Liver (tissue), 9 donors: ENCODE data around the gene ACYP2. TPM values are rescaled to one million over a fixed set of nuclear protein-coding genes. Genes with fewer than 3 reads are reported as not detected.

Experiments
- DNase-seq: peaks from one replicate; pipeline ENCODE4 v3.0.0-alpha.2; 2017; ENCODE audit warnings: low spot score
- H3K27ac ChIP-seq, 2 donors: one replicate each; pipeline ENCODE4 v1.7.0; 2013; ENCODE audit warnings: inconsistent platforms in 2 of 2, low read length in 2 of 2, control low read depth in 1 of 2, low read depth in 1 of 2, mild to moderate bottlenecking in 1 of 2
- H3K27me3 ChIP-seq, 4 donors: one replicate each; pipeline versions ENCODE4 v1.6.1 to v1.7.0; 2013; ENCODE audit warnings: low read length in 3 of 4, inconsistent platforms in 1 of 4, mild to moderate bottlenecking in 1 of 4, moderate library complexity in 1 of 4; ENCODE audit not compliant: control insufficient read depth in 4 of 4, insufficient read depth in 4 of 4
- H3K36me3 ChIP-seq, 4 donors: one replicate each; pipeline versions ENCODE4 v1.6.1 to v1.7.0; 2013; ENCODE audit warnings: low read length in 3 of 4, mild to moderate bottlenecking in 3 of 4, low read depth in 1 of 4, moderate library complexity in 1 of 4; ENCODE audit not compliant: control insufficient read depth in 4 of 4, insufficient read depth in 3 of 4
- H3K4me1 ChIP-seq, 4 donors: one replicate each; pipeline versions ENCODE4 v1.6.1 to v1.7.0; 2013; ENCODE audit warnings: low read length in 3 of 4, mild to moderate bottlenecking in 3 of 4, moderate library complexity in 1 of 4; ENCODE audit not compliant: control insufficient read depth in 4 of 4, insufficient read depth in 4 of 4
- H3K4me3 ChIP-seq, 3 donors: one replicate each; pipeline versions ENCODE4 v1.6.1 to v1.7.0; 2013; ENCODE audit warnings: low read length in 3 of 3, control low read depth in 1 of 3, low read depth in 1 of 3, mild to moderate bottlenecking in 1 of 3
- H3K9ac ChIP-seq, 2 donors: one replicate each; pipeline ENCODE4 v1.7.0; 2013; ENCODE audit warnings: low read length in 2 of 2, mild to moderate bottlenecking in 2 of 2, moderate library complexity in 2 of 2, control low read depth in 1 of 2, low read depth in 1 of 2
- H3K9me3 ChIP-seq, 4 donors: one replicate each; pipeline versions ENCODE4 v1.6.1 to v1.7.0; 2013; ENCODE audit warnings: low read length in 3 of 4; ENCODE audit not compliant: control insufficient read depth in 4 of 4
- EGR1 ChIP-seq, 2 donors: IDR thresholded peaks; 2 replicates each; pipeline ENCODE4 v1.6.1; 2016 to 2018; ENCODE audit warnings: antibody characterized with exemption in 2 of 2, low read depth in 2 of 2
- FOXA1 ChIP-seq: IDR thresholded peaks from 2 replicates; pipeline ENCODE4 v1.6.1; 2016; ENCODE audit warnings: antibody characterized with exemption
- FOXA2 ChIP-seq: IDR thresholded peaks from 2 replicates; pipeline ENCODE4 v1.6.1; 2016; ENCODE audit warnings: antibody characterized with exemption
- GABPA ChIP-seq, 2 donors: IDR thresholded peaks in 1 of 2; conservative IDR thresholded peaks in 1 of 2; 2 replicates each; pipeline ENCODE4 v1.6.1; 2016; ENCODE audit warnings: antibody characterized with exemption in 2 of 2, mild to moderate bottlenecking in 1 of 2, moderate library complexity in 1 of 2
- HNF4A ChIP-seq, 2 donors: conservative IDR thresholded peaks; 2 replicates each; pipeline ENCODE4 v1.6.1; 2016; ENCODE audit warnings: antibody characterized with exemption in 2 of 2, mild to moderate bottlenecking in 2 of 2
- HNF4G ChIP-seq: IDR thresholded peaks from 2 replicates; pipeline ENCODE4 v1.6.1; 2016; ENCODE audit warnings: antibody characterized with exemption
- JUND ChIP-seq, 2 donors: IDR thresholded peaks; 2 replicates each; pipeline ENCODE4 v1.6.1; 2016; ENCODE audit warnings: antibody characterized with exemption in 2 of 2
- NR2F2 ChIP-seq: IDR thresholded peaks from 2 replicates; pipeline ENCODE4 v1.6.1; 2016; ENCODE audit warnings: antibody characterized with exemption
- RAD21 ChIP-seq, 2 donors: IDR thresholded peaks; 2 replicates each; pipeline ENCODE4 v1.6.1; 2016; ENCODE audit warnings: antibody characterized with exemption in 2 of 2, mild to moderate bottlenecking in 2 of 2
- REST ChIP-seq: IDR thresholded peaks from 2 replicates; pipeline ENCODE4 v1.6.1; 2016; ENCODE audit warnings: antibody characterized with exemption, mild to moderate bottlenecking
- RXRA ChIP-seq, 2 donors: IDR thresholded peaks; 2 replicates each; pipeline ENCODE4 v1.6.1; 2017 to 2018; ENCODE audit warnings: antibody characterized with exemption in 2 of 2, mild to moderate bottlenecking in 1 of 2
- SP1 ChIP-seq: IDR thresholded peaks from 2 replicates; pipeline ENCODE4 v1.6.1; 2018; ENCODE audit warnings: antibody characterized with exemption, mild to moderate bottlenecking
- TAF1 ChIP-seq: conservative IDR thresholded peaks from 2 replicates; pipeline ENCODE4 v1.6.1; 2016; ENCODE audit warnings: antibody characterized with exemption, mild to moderate bottlenecking
- YY1 ChIP-seq: IDR thresholded peaks from 2 replicates; pipeline ENCODE4 v1.6.1; 2016; ENCODE audit warnings: antibody characterized with exemption, mild to moderate bottlenecking
- WGBS: extraction: QIAGEN DNeasy Blood & Tissue Kit; methylation state at CpG from one replicate; pipeline ENCODE4 v1.1.7; 2013; 5-methylcytosine and 5-hydroxymethylcytosine counted together
- polyA plus RNA-seq, 2 donors: library from polyadenylated mRNA; stranded (reverse) in 1 of 2; unstranded in 1 of 2; fragments of 200-250 nt in 1 of 2; fragments of >200 nt in 1 of 2; fragmentation: Nextera tagmentation in 1 of 2; extraction: Ambion mirVana in 1 of 2; gene quantifications; one replicate each; pipeline versions ENCODE4 v1.2.1 to v1.2.3, GENCODE V29; 2013 to 2015
- total RNA-seq, 2 donors: library from RNA; depleted of rRNA; stranded (reverse); fragments of >200 nt; gene quantifications; one replicate each; pipeline ENCODE4 v1.2.3, GENCODE V29; 2014
- TF ChIP-seq, protein P1 (sequence below): IDR thresholded peaks from 2 replicates; pipeline ENCODE4 v1.6.1; 2016; ENCODE audit warnings: antibody characterized with exemption
- TF ChIP-seq, protein P2 (sequence below): IDR thresholded peaks from 2 replicates; pipeline ENCODE4 v1.6.1; 2016; ENCODE audit warnings: antibody characterized with exemption
- TF ChIP-seq, protein P3 (sequence below): fragments of 150-350 bp; IDR thresholded peaks from 2 replicates; pipeline ENCODE4 v1.5.1; 2017; ENCODE audit warnings: improper control_type of control experiment, low read depth, low read length; ENCODE audit not compliant: missing input control
- TF ChIP-seq, protein P4 (sequence below): IDR thresholded peaks from 2 replicates; pipeline ENCODE4 v1.6.1; 2016; ENCODE audit warnings: antibody characterized with exemption
- donor health status: healthy.
- donor health status: healthy.
- donor health status: healthy.
- donor health status: healthy.
- donor health status: healthy.

ACYP2 gene
- total and polyA plus RNA-seq, 4 donors = 13.1 to 44.3 (median 15.4) TPM

DNA sequence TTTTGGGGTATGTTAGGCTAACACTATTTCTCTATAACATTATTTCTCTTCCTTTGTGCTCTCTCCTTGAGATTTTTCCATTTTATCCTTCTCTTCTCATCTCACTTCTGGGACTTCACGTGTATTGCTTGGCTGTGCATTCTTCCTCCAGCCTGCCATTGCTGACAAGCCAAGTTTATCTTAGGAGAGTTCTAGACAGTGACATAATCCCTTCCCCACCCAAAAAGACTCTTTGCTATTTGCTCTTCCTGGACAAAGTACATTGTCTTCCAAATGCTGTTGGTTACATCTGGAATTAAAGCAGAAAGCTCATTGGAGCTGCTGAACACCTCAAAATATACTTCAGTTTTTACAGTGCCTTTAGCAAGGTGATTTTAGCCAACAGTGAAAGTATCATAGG, 131.7 kb downstream of the ACYP2 start:
- no peaks in the 10 kb centered on the region for H3K27me3 ChIP-seq
- no peak overlapping the region for H3K27ac ChIP-seq
- no peak for TF ChIP-seq REST
- TF ChIP-seq, protein P1, sequence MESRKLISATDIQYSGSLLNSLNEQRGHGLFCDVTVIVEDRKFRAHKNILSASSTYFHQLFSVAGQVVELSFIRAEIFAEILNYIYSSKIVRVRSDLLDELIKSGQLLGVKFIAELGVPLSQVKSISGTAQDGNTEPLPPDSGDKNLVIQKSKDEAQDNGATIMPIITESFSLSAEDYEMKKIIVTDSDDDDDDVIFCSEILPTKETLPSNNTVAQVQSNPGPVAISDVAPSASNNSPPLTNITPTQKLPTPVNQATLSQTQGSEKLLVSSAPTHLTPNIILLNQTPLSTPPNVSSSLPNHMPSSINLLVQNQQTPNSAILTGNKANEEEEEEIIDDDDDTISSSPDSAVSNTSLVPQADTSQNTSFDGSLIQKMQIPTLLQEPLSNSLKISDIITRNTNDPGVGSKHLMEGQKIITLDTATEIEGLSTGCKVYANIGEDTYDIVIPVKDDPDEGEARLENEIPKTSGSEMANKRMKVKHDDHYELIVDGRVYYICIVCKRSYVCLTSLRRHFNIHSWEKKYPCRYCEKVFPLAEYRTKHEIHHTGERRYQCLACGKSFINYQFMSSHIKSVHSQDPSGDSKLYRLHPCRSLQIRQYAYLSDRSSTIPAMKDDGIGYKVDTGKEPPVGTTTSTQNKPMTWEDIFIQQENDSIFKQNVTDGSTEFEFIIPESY = no peak
- TF ChIP-seq JUND (IDR thresholded peaks at IDR 0.05) = no peak
- TF ChIP-seq EGR1 (IDR thresholded peaks at IDR 0.05; ENCODE audit: low read depth in 2 of 2) = no peak
- TF ChIP-seq, protein P2, sequence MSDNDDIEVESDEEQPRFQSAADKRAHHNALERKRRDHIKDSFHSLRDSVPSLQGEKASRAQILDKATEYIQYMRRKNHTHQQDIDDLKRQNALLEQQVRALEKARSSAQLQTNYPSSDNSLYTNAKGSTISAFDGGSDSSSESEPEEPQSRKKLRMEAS = no peak
- no peak for TF ChIP-seq RAD21 (IDR thresholded peaks at IDR 0.05)
- TF ChIP-seq HNF4A (conservative IDR thresholded peaks at IDR 0.05) = no peak
- TF ChIP-seq HNF4G = no peak
- TF ChIP-seq, protein P3, sequence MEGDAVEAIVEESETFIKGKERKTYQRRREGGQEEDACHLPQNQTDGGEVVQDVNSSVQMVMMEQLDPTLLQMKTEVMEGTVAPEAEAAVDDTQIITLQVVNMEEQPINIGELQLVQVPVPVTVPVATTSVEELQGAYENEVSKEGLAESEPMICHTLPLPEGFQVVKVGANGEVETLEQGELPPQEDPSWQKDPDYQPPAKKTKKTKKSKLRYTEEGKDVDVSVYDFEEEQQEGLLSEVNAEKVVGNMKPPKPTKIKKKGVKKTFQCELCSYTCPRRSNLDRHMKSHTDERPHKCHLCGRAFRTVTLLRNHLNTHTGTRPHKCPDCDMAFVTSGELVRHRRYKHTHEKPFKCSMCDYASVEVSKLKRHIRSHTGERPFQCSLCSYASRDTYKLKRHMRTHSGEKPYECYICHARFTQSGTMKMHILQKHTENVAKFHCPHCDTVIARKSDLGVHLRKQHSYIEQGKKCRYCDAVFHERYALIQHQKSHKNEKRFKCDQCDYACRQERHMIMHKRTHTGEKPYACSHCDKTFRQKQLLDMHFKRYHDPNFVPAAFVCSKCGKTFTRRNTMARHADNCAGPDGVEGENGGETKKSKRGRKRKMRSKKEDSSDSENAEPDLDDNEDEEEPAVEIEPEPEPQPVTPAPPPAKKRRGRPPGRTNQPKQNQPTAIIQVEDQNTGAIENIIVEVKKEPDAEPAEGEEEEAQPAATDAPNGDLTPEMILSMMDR = no peak
- no peak for TF ChIP-seq NR2F2
- TF ChIP-seq FOXA2 = no peak
- TF ChIP-seq YY1 = no peak
- no peak for TF ChIP-seq TAF1
- TF ChIP-seq GABPA (IDR thresholded peaks at IDR 0.05 in 1 of 2, conservative IDR thresholded peaks at IDR 0.05 in 1 of 2) = no peak
- no peak for TF ChIP-seq SP1
- TF ChIP-seq RXRA (IDR thresholded peaks at IDR 0.05) = no peak
- TF ChIP-seq FOXA1 = no peak
- TF ChIP-seq, protein P4, sequence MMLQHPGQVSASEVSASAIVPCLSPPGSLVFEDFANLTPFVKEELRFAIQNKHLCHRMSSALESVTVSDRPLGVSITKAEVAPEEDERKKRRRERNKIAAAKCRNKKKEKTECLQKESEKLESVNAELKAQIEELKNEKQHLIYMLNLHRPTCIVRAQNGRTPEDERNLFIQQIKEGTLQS = no peak
- no peak overlapping the region for H3K9ac ChIP-seq
- H3K4me3 ChIP-seq = no peak overlapping the region
- no peaks in the 10 kb centered on the region for H3K36me3 ChIP-seq
- no peaks in the 10 kb centered on the region for H3K4me1 ChIP-seq
- 70% methylated on average over 1 of the region's 1 CpG for WGBS
- DNase-seq = no peak
- no peaks in the 10 kb centered on the region for H3K9me3 ChIP-seq

DNA sequence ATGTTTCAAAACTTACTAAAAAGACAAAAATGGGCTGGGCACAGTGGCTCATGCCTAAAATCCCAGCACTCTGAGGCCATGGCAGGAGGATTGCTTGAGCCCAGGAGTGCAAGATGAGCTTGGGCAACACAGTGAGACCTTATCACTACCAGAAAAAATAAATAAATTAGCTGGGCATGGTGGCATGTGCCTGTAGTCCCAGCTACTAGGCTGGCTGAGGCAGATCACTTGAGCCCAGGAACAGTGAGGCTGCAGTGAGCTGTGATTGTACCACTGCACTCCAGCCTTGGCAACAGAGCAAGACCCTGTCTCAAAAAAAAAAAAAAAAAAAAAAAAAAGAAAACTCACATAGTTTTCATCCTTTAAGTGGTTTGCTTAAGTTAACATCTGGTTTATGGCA, 134.2 kb downstream of the ACYP2 start:
- TF ChIP-seq HNF4G (no peak), GABPA (IDR thresholded peaks at IDR 0.05 in 1 of 2, conservative IDR thresholded peaks at IDR 0.05 in 1 of 2) (no peak), RXRA (IDR thresholded peaks at IDR 0.05) (no peak), TAF1 (no peak), JUND (IDR thresholded peaks at IDR 0.05) (no peak)
- TF ChIP-seq, protein P2 = no peak
- Histone ChIP-seq H3K36me3 (no peaks in the 10 kb centered on the region), H3K9ac (no peak overlapping the region), H3K4me3 (no peak overlapping the region), H3K9me3 (no peaks in the 10 kb centered on the region), H3K27me3 (no peaks in the 10 kb centered on the region), H3K4me1 (no peaks in the 10 kb centered on the region), H3K27ac (no peak overlapping the region)
- DNase-seq = no peak
